Panc1 (cell line): ENCODE data around the gene NFATC4. TPM values are rescaled to one million over a fixed set of nuclear protein-coding genes. Genes with fewer than 3 reads are reported as not detected.

Source experiments
- ATAC-seq: fragments of 200-7000 bp; cut with Tn5 transposase; 2 replicates; pipeline ENCODE4 v1.9.1; 2020; ENCODE audit warnings: mild to moderate bottlenecking, moderate library complexity
- BruUV-seq: library from RNA; stranded (reverse); fragments of 400-500 nt; replicated peaks from 2 replicates; lab custom pipeline; 2021; lab: Mats Ljungman, UMichigan
- CTCF ChIA-PET: fragments of 300-600 bp; sonication (Branson Sonifier 250); formaldehyde crosslinking; loops from one replicate; lab custom pipeline; 2022; ENCODE audit warnings: antibody characterized with exemption; lab: Charles Lee
- POLR2A ChIA-PET: fragments of 300-600 bp; sonication (Branson Sonifier 250); formaldehyde crosslinking; loops from one replicate; lab custom pipeline; 2022; ENCODE audit warnings: antibody characterized with exemption; lab: Charles Lee
- DNase-seq: peaks from one replicate; pipeline ENCODE4 v3.0.0-alpha.2; 2010; ENCODE audit warnings: low read depth, low spot score
- H3K27ac ChIP-seq: 2 replicates; pipeline ENCODE4 v1.5.1; 2011; ENCODE audit warnings: mild to moderate bottlenecking, low read length, inconsistent platforms
- H3K27me3 ChIP-seq: fragments of 200-500 bp; sonication (Bioruptor generic); 2 replicates; pipeline ENCODE4 v1.6.0; 2014; ENCODE audit warnings: low read length, inconsistent platforms; ENCODE audit not compliant: control insufficient read depth, insufficient read depth
- H3K36me3 ChIP-seq: fragments of 200-500 bp; sonication (Bioruptor generic); 2 replicates; pipeline ENCODE4 v1.5.1; 2014; ENCODE audit warnings: inconsistent platforms, mild to moderate bottlenecking, low read length, moderate library complexity; ENCODE audit not compliant: control insufficient read depth, insufficient read depth
- H3K4me1 ChIP-seq: 2 replicates; pipeline ENCODE4 v1.5.1; 2011; ENCODE audit warnings: inconsistent platforms, mild to moderate bottlenecking, low read length, moderate library complexity; ENCODE audit not compliant: control insufficient read depth, insufficient read depth
- H3K4me3 ChIP-seq, 2 experiments: 2 replicates each; pipeline ENCODE4 v1.5.1; 2011 to 2012; ENCODE audit warnings: low read depth in 2 of 2, low read length in 2 of 2, mild to moderate bottlenecking in 2 of 2, inconsistent platforms in 1 of 2, moderate library complexity in 1 of 2
- H3K9me3 ChIP-seq: fragments of 200-500 bp; sonication (Bioruptor generic); 2 replicates; pipeline ENCODE4 v1.5.1; 2014; ENCODE audit warnings: low read depth, mild to moderate bottlenecking, inconsistent platforms, low read length, moderate library complexity; ENCODE audit not compliant: control insufficient read depth, insufficient read depth
- CTCF ChIP-seq: fragments of 450-650 bp; IDR thresholded peaks from 2 replicates; pipeline ENCODE4 v1.5.1; 2017; ENCODE audit warnings: mild to moderate bottlenecking
- POLR2AphosphoS5 ChIP-seq: IDR thresholded peaks from 2 replicates; pipeline ENCODE4 v1.6.1; 2012; ENCODE audit warnings: mild to moderate bottlenecking, low read depth, low read length, moderate library complexity
- REST ChIP-seq, 2 experiments: IDR thresholded peaks; 2 replicates each; pipeline ENCODE4 v1.6.1; 2011 to 2012; ENCODE audit warnings: low read depth in 2 of 2, control low read depth in 1 of 2, low read length in 1 of 2, mild to moderate bottlenecking in 1 of 2, moderate library complexity in 1 of 2; ENCODE audit not compliant: insufficient read depth in 1 of 2
- SIN3A ChIP-seq: IDR thresholded peaks from 2 replicates; pipeline ENCODE4 v1.6.1; 2012; ENCODE audit warnings: low read depth, mild to moderate bottlenecking, low read length, moderate library complexity, borderline replicate concordance; ENCODE audit not compliant: insufficient read depth
- TCF7L2 ChIP-seq: IDR thresholded peaks from 2 replicates; pipeline ENCODE4 v1.6.1; 2011; ENCODE audit warnings: mild to moderate bottlenecking, low read depth, low read length, inconsistent platforms
- in situ Hi-C: cut with HindIII; loops from 2 replicates; pipeline ENCODE4 v1.10.0; 2016; ENCODE audit warnings: low sequenced_read_pairs, low pct_unique_long_range_greater_than_20kb
- intact Hi-C: fragments of 100-400 bp; cut with micrococcal nuclease; formaldehyde crosslinking; loops from one replicate; pipeline ENCODE4 v1.10.0; 2022; ENCODE audit not compliant: unreplicated experiment
- total RNA-seq: library from RNA; stranded (reverse); gene quantifications from one replicate; pipeline ENCODE4 v1.2.1, GENCODE V29; 2021; ENCODE audit not compliant: unreplicated experiment

Gene NFATC4
- total RNA-seq, 1 experiment from 2014 or later, result 0.36 TPM

GRCh38 chr14:24324024-24324423 lies 44.0 kb upstream of the NFATC4 start:
- H3K36me3 ChIP-seq, result no peaks in the 10 kb centered on the region
- H3K27me3 ChIP-seq, result no peaks in the 10 kb centered on the region
- H3K9me3 ChIP-seq, result no peaks in the 10 kb centered on the region
- no peak overlapping the region for H3K4me3 ChIP-seq
- in situ Hi-C loops (no loop called here), intact Hi-C loops (no loop called here)
- CTCF ChIA-PET, result interaction anchor here (0.6 kb wide), 1 partner anchor 102 kb away, joined by 3 read pairs; no protein-coding TSS in a partner anchor
- ATAC-seq (no peak; the same call in 1 of the 2 replicates), DNase-seq (no peak)
- TF ChIP-seq CTCF, result no peak
- no peak for TF ChIP-seq TCF7L2
- no peak for TF ChIP-seq REST (IDR thresholded peaks at IDR 0.05; ENCODE audit: insufficient read depth in 1 of 2, low read depth in 2 of 2, low read length in 1 of 2)
- TF ChIP-seq POLR2AphosphoS5, result no peak
- TF ChIP-seq SIN3A, result no peak
- POLR2A ChIA-PET, result interaction anchor here (0.6 kb wide), 1 partner anchor 230 kb away, joined by 7 read pairs; no protein-coding TSS in a partner anchor
- H3K4me1 ChIP-seq, result no peaks in the 10 kb centered on the region
- BruUV-seq, result no TSS peak
- no peak overlapping the region for H3K27ac ChIP-seq

- H3K27ac ChIP-seq, result no peak overlapping the region
- intact Hi-C loops (no loop called here), in situ Hi-C loops (no loop called here)
- ATAC-seq (no peak), DNase-seq (no peak)
- H3K4me3 ChIP-seq, result no peak overlapping the region
- CTCF ChIA-PET, result no interaction called here
- no TSS peak for BruUV-seq
- H3K4me1 ChIP-seq, result no peaks in the 10 kb centered on the region
- H3K9me3 ChIP-seq, result no peaks in the 10 kb centered on the region
- no peak for TF ChIP-seq CTCF
- no peak for TF ChIP-seq POLR2AphosphoS5
- no peak for TF ChIP-seq REST (IDR thresholded peaks at IDR 0.05; ENCODE audit: insufficient read depth in 1 of 2, low read depth in 2 of 2, low read length in 1 of 2)
- no peaks in the 10 kb centered on the region for H3K36me3 ChIP-seq
- H3K27me3 ChIP-seq, result no peaks in the 10 kb centered on the region
- POLR2A ChIA-PET, result interaction anchor here (0.6 kb wide), 1 partner anchor 119 kb away, joined by 6 read pairs; no protein-coding TSS in a partner anchor
These were observed 42.9 kb upstream of the NFATC4 start for GRCh38 chr14:24325041-24325530.
